Measurements from ENCODE around the gene TCF15. TPM values are rescaled to one million over a fixed set of nuclear protein-coding genes. Genes with fewer than 3 reads are reported as not detected.

The TCF15 gene
- total RNA-seq, 1 donor from 2014 or later = 0.13 TPM

DNA sequence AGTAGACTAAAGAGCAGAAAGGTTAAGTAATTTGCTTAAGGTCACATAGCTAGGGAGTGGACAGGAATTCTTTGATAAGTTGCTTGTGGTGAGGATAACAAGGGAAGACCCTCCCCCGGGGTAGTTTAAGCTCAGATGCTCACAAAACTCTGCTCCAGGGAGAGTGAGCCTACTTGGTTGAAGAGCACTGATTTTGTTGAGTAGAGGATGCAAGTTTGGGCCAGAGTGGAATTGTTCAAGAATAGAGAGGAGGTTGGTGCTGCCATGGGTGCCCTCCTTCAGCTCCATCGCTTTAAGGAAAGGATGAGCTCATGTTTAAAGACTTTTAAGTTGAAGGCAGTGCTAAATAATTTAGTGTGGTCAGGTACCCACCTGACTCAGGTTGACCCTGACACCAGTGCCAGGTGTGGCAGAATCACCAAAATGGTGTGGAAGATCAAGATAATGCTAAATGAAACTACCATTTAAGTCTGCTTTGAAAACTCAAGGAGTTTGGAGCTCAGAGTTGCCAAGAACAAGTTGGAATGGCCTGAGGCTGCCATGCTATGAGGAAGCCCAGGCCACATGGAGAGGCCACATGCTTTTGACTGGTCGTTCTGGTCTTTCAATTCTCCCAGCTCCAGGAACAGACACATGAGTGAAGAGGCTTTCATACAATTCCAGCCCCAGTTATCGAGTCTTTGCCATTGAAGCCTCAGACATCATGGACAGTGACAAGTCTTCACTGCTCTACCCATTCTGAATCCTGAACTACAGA lies 8.0 kb upstream of the TCF15 start:
- H3K27ac Mint-ChIP-seq = no peak overlapping the region
- intact Hi-C loops (cut with micrococcal nuclease) = no loop called here
- no peaks in the 10 kb centered on the region for H3K4me1 Mint-ChIP-seq (ENCODE audit: low read depth)
- H3K27me3 Mint-ChIP-seq (ENCODE audit: insufficient read depth) = peaks cover 14% of the 10 kb centered on the region
- no peaks in the 10 kb centered on the region for H3K9me3 Mint-ChIP-seq
- DNase-seq (ENCODE audit: low spot score) = no peak
- no peak overlapping the region for H3K4me3 Mint-ChIP-seq
- no peaks in the 10 kb centered on the region for H3K36me3 Mint-ChIP-seq (ENCODE audit: low read depth)

DNA sequence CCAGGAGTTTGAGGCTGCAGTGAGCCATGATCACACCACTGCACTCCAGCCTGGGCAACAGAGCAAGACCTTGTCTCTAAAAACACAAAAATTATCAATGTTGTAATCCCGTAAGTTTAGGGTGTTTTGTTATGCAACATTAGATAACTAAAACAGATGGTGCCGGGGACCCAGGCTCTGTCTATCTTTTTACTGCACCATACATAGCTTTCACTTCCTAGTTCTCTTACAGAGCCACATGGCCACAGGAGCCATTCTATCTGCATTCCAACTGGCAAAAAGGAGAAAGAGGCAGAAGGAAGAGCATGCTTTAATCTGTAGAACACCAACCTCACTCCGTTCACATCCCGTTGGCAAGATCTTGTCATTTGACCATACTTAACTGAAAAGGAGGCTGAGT lies 5.4 kb upstream of the TCF15 start:
- Mint-ChIP-seq H3K4me1 (ENCODE audit: low read depth) (no peaks in the 10 kb centered on the region), H3K4me3 (no peak overlapping the region), H3K36me3 (ENCODE audit: low read depth) (no peaks in the 10 kb centered on the region), H3K27ac (no peak overlapping the region), H3K27me3 (ENCODE audit: insufficient read depth) (peaks cover 34% of the 10 kb centered on the region), H3K9me3 (no peaks in the 10 kb centered on the region)
- no peak for DNase-seq (ENCODE audit: low spot score)
- intact Hi-C loops (cut with micrococcal nuclease) = no loop called here

- H3K4me1 Mint-ChIP-seq (ENCODE audit: low read depth) = no peaks in the 10 kb centered on the region
- no peaks in the 10 kb centered on the region for H3K9me3 Mint-ChIP-seq
- H3K4me3 Mint-ChIP-seq = no peak overlapping the region
- intact Hi-C loops (cut with micrococcal nuclease) = loop anchor here (5.0 kb wide), 1 partner anchor 55 kb away; no protein-coding TSS in a partner anchor
- peaks cover 45% of the 10 kb centered on the region for H3K27me3 Mint-ChIP-seq (ENCODE audit: insufficient read depth)
- no peak overlapping the region for H3K27ac Mint-ChIP-seq
- DNase-seq (ENCODE audit: low spot score) = no peak
- H3K36me3 Mint-ChIP-seq (ENCODE audit: low read depth) = no peaks in the 10 kb centered on the region
These were observed 1.7 kb upstream of the TCF15 start for GRCh38 chr20:611843-612185.

- intact Hi-C loops (cut with micrococcal nuclease) = loop anchor here (5.0 kb wide), 1 partner anchor 56 kb away; no protein-coding TSS in a partner anchor
- H3K4me1 Mint-ChIP-seq (ENCODE audit: low read depth) = no peaks in the 10 kb centered on the region
These were observed 1.1 kb upstream of the TCF15 start for GRCh38 chr20:611047-611842.

DNA sequence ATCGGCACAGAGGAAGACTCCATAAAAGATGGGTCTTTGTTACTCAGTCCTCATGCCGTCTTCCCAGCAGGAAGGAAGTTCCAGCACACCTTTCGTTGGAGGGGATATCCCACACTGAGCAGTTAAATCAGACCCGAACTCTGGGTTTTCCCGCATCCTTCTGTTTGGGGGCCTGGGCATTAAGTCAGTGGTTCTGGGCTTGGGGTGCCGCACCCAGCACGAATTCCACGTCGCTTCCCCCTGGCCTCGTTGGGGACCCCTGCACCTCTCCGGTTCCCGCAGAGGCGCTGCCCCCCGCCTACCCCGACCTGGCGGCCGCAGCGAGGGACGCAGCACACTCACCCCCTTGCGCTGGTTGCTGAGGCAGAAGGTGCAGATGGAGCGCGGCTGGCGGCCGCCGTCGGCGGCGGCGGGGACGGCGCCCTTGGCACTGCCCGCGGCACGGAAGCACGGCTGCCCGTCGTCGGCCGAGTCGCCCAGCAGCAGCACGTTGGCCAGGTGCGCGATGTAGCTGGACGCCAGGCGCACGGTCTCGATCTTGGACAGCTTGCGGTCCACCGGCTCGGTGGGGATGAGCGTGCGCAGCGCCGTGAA lies 641 bp downstream of the TCF15 start:
- intact Hi-C loops (cut with micrococcal nuclease) = no loop called here
- no peaks in the 10 kb centered on the region for H3K36me3 Mint-ChIP-seq (ENCODE audit: low read depth)

More at GRCh38 chr20:611047-611842, 1.1 kb upstream of the TCF15 start:
- Mint-ChIP-seq H3K27ac (no peak overlapping the region), H3K27me3 (ENCODE audit: insufficient read depth) (peaks cover 45% of the 10 kb centered on the region), H3K36me3 (ENCODE audit: low read depth) (no peaks in the 10 kb centered on the region), H3K4me3 (no peak overlapping the region), H3K9me3 (no peaks in the 10 kb centered on the region)
- no peak for DNase-seq (ENCODE audit: low spot score)

GRCh38 chr20:608970-609369 lies 1.1 kb downstream of the TCF15 start:
- Mint-ChIP-seq H3K27ac (no peak overlapping the region), H3K27me3 (ENCODE audit: insufficient read depth) (peaks cover 42% of the 10 kb centered on the region), H3K9me3 (no peaks in the 10 kb centered on the region), H3K36me3 (ENCODE audit: low read depth) (no peaks in the 10 kb centered on the region), H3K4me1 (ENCODE audit: low read depth) (no peaks in the 10 kb centered on the region), H3K4me3 (no peak overlapping the region)
- intact Hi-C loops (cut with micrococcal nuclease) = no loop called here
- no peak for DNase-seq (ENCODE audit: low spot score)

More for the DNA sequence above, 641 bp downstream of the TCF15 start:
- Mint-ChIP-seq H3K27ac (no peak overlapping the region), H3K4me3 (no peak overlapping the region), H3K9me3 (no peaks in the 10 kb centered on the region), H3K4me1 (ENCODE audit: low read depth) (no peaks in the 10 kb centered on the region), H3K27me3 (ENCODE audit: insufficient read depth) (peaks cover 45% of the 10 kb centered on the region)
- DNase-seq (ENCODE audit: low spot score) = no peak

DNA sequence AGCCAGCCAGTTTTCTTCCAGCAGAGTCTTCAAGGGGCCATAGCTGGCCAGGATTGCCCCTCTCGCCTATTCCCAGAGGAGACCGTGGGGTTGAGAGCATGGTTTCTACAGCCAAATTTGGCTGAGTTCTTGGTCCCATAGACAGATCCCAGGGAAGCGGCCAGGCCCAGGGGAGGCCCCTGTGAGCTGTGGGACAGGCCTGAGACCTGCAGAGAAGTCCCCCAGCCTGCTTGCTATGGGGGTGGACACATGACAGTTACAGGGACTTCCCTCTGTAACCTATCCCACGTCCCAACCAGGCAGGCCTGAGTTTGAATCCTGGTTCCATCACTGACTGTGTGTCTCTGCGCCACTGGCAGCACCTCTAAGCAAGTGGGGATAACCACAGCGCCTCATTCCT lies 2.6 kb downstream of the TCF15 start:
- intact Hi-C loops (cut with micrococcal nuclease) = no loop called here
- no peak for DNase-seq (ENCODE audit: low spot score)
- Mint-ChIP-seq H3K27me3 (ENCODE audit: insufficient read depth) (peaks cover 32% of the 10 kb centered on the region), H3K27ac (no peak overlapping the region), H3K9me3 (no peaks in the 10 kb centered on the region), H3K4me3 (no peak overlapping the region), H3K4me1 (ENCODE audit: low read depth) (no peaks in the 10 kb centered on the region), H3K36me3 (ENCODE audit: low read depth) (no peaks in the 10 kb centered on the region)

DNA sequence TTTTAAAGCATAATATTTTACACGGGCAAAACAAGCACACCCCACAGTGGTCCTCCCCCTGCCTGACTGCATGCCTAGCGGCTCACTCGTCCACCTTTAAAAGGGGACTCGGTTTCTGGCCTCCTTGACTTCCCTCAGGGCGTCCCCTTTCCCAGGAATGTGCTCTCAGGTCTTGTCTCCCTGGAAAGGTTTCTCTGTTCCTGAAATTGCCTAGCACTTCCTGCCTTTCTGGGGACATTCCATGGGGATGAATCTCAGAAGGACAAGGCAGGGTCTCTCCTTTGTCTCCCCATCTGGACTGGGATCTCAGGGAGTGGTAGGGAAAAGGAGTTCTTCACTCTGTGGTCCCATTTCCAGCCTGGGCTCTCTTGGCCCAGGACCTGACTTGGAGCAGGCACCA lies 4.9 kb downstream of the TCF15 start:
- DNase-seq (ENCODE audit: low spot score) = no peak
- H3K36me3 Mint-ChIP-seq (ENCODE audit: low read depth) = no peaks in the 10 kb centered on the region
- no peaks in the 10 kb centered on the region for H3K9me3 Mint-ChIP-seq
- H3K4me3 Mint-ChIP-seq = no peak overlapping the region
- H3K27me3 Mint-ChIP-seq (ENCODE audit: insufficient read depth) = peaks cover 15% of the 10 kb centered on the region
- no peaks in the 10 kb centered on the region for H3K4me1 Mint-ChIP-seq (ENCODE audit: low read depth)
- intact Hi-C loops (cut with micrococcal nuclease) = no loop called here
- H3K27ac Mint-ChIP-seq = no peak overlapping the region

DNA sequence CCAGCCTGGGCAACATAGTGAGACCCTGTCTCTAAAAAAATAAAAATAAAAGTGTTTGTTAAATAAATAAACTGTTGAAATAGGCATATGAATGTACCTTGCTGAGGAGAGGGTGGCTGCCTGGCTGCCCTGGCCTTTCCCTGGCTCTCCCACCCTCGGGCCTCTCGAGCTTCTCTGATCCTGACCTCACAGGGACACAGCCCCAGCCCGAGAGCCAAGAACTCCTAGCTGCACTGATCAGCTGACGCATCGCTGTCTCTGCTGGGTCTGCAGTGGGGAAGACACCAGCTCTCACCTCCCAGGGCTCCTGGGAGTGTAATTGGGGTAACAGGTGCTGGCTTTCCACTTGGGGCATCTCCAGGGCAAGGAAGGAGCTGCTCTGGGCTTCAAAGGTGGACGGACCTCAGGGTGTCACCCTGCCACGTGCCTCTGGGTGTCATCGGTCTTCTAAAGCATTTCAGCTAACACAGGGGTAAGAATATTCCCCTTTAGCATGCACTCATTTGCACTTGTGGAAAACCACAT lies 6.9 kb downstream of the TCF15 start:
- Mint-ChIP-seq H3K4me3 (no peak overlapping the region), H3K27me3 (ENCODE audit: insufficient read depth) (peaks cover 7% of the 10 kb centered on the region), H3K9me3 (no peaks in the 10 kb centered on the region), H3K36me3 (ENCODE audit: low read depth) (no peaks in the 10 kb centered on the region), H3K4me1 (ENCODE audit: low read depth) (no peaks in the 10 kb centered on the region), H3K27ac (no peak overlapping the region)
- no peak for DNase-seq (ENCODE audit: low spot score)
- intact Hi-C loops (cut with micrococcal nuclease) = no loop called here

- Mint-ChIP-seq H3K4me3 (no peak overlapping the region), H3K9me3 (no peaks in the 10 kb centered on the region), H3K36me3 (ENCODE audit: low read depth) (no peaks in the 10 kb centered on the region), H3K27me3 (ENCODE audit: insufficient read depth) (peaks cover 2% of the 10 kb centered on the region), H3K27ac (no peak overlapping the region), H3K4me1 (ENCODE audit: low read depth) (no peaks in the 10 kb centered on the region)
- intact Hi-C loops (cut with micrococcal nuclease) = no loop called here
- DNase-seq (ENCODE audit: low spot score) = no peak
These were observed 7.8 kb downstream of the TCF15 start for GRCh38 chr20:602111-602970.

DNA sequence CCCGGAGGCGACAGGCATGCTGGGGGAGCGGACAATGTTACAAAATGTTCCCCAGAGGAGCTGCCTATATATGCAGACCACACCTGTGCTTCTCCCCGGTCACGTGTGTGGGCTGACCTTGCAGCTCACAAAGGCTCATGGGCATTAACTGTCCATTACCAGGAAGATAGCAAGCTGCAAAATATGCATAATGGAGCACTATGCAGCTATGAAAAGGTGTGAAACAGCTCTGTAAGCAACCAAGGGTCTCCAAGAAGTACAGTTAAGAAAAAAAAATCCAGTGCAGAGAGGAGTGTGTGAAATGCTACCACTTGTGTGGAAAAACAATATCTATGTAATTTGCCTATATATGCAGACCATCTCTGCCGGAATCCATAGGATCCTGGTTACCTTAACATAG lies 9.4 kb downstream of the TCF15 start:
- intact Hi-C loops (cut with micrococcal nuclease) = no loop called here
- Mint-ChIP-seq H3K36me3 (ENCODE audit: low read depth) (no peaks in the 10 kb centered on the region), H3K27me3 (ENCODE audit: insufficient read depth) (peaks cover 2% of the 10 kb centered on the region), H3K27ac (no peak overlapping the region), H3K4me3 (no peak overlapping the region), H3K4me1 (ENCODE audit: low read depth) (no peaks in the 10 kb centered on the region), H3K9me3 (no peaks in the 10 kb centered on the region)
- DNase-seq (ENCODE audit: low spot score) = no peak

DNA sequence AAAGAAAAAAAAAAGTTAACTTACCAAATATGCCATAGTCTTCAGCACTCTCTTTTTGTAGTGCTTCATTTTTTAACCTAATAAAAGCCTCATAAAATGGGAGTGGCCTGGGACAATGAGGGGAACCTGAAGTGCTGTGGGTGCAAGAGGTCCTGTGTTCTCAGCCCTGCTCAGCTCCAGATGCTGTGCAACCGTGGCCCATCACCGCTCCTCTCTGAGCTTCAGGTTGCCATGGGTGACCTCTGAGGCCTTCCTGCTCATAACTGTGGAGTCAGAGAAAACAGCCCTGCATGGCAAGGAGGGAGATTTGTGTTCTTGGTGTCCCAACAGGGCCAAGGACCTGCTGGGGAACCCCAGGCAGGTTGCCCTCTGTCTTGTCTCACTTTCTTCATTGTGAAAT lies 10.0 kb downstream of the TCF15 start:
- Mint-ChIP-seq H3K9me3 (no peaks in the 10 kb centered on the region), H3K27ac (no peak overlapping the region), H3K27me3 (ENCODE audit: insufficient read depth) (peaks cover 2% of the 10 kb centered on the region), H3K4me1 (ENCODE audit: low read depth) (no peaks in the 10 kb centered on the region), H3K4me3 (no peak overlapping the region), H3K36me3 (ENCODE audit: low read depth) (no peaks in the 10 kb centered on the region)
- no peak for DNase-seq (ENCODE audit: low spot score)
- intact Hi-C loops (cut with micrococcal nuclease) = no loop called here

Measured in activated T-helper 1 cell treated with anti-CD3 and anti-CD28 coated beads, Interleukin-12 subunit alpha, Interleukin-12 subunit beta, Interleukin-2, Interleukin-4 antibody, amounts not matched to agents 30 ng/mL and 10 ng/mL and 1 ng/mL, durations not matched to agents 14 hours and 24 hours and 36 hours (primary cell).